Uterus (tissue), 4 donors: Measurements from ENCODE around the gene RNF19B. TPM values are rescaled to one million over a fixed set of nuclear protein-coding genes. Genes with fewer than 3 reads are reported as not detected.

Source experiments
- DNase-seq, 2 donors: peaks; one replicate each; pipeline ENCODE4 v3.0.0-alpha.2; 2019 to 2020
- H3K27ac ChIP-seq, 2 donors: fragments of 200-600 bp; sonication (generic); 1 replicate in 1 of 2; 2 replicates in 1 of 2; pipeline ENCODE4 v1.5.1; 2016 to 2018
- H3K27me3 ChIP-seq, 2 donors: fragments of 200-600 bp; sonication (generic); one replicate each; pipeline ENCODE4 v1.5.1; 2018 to 2019; ENCODE audit warnings: control low read depth in 1 of 2
- H3K36me3 ChIP-seq, 2 donors: fragments of 200-600 bp; sonication (generic); one replicate each; pipeline ENCODE4 v1.5.1; 2019; ENCODE audit warnings: control low read depth in 1 of 2
- H3K4me1 ChIP-seq, 2 donors: fragments of 200-600 bp; sonication (generic); one replicate each; pipeline ENCODE4 v1.5.1; 2018 to 2019; ENCODE audit warnings: control low read depth in 1 of 2
- H3K4me3 ChIP-seq, 2 donors: fragments of 200-600 bp; sonication (generic); 1 replicate in 1 of 2; 2 replicates in 1 of 2; pipeline ENCODE4 v1.5.1; 2018 to 2019; ENCODE audit warnings: mild to moderate bottlenecking in 1 of 2
- H3K9me3 ChIP-seq, 2 donors: fragments of 200-600 bp; sonication (generic); one replicate each; pipeline ENCODE4 v1.5.1; 2019; ENCODE audit warnings: control low read depth in 1 of 2
- CTCF ChIP-seq, 4 experiments: fragments of 200-600 bp in 2 of 4; fragments of 450-650 bp in 2 of 4; sonication (generic) in 2 of 4; IDR thresholded peaks; one replicate each; pipeline ENCODE4 v1.5.1; 2016 to 2019; ENCODE audit warnings: antibody characterized with exemption in 4 of 4, mild to moderate bottlenecking in 2 of 4, moderate library complexity in 1 of 4
- POLR2A ChIP-seq, 2 donors: fragments of 450-650 bp; IDR thresholded peaks; one replicate each; pipeline ENCODE4 v1.6.1; 2016; ENCODE audit warnings: antibody characterized with exemption in 2 of 2, mild to moderate bottlenecking in 1 of 2, moderate library complexity in 1 of 2
- intact Hi-C: fragments of 100-400 bp; cut with DNase I; formaldehyde crosslinking; loops from one replicate; pipeline ENCODE4 v1.15.1; 2023; ENCODE audit warnings: low total_unique reads
- total RNA-seq, 4 donors: library from RNA; depleted of rRNA in 3 of 4; stranded (reverse); fragments of >200 nt in 3 of 4; gene quantifications; one replicate each; pipeline versions ENCODE4 v1.1.0 to v1.2.4, GENCODE V29; 2014 to 2023
- donor health status: DM: yes; HTN: yes; CAD: no.

RNF19B gene
- total RNA-seq, 4 donors from 2014 or later, result 13.2 to 23.4 (median 17.4) TPM

GRCh38 chr1:32898958-32899357 is 65.7 kb downstream of the RNF19B start:
- DNase-seq, result no peak
- intact Hi-C loops, result no loop called here

GRCh38 chr1:32898056-32898455 is 66.6 kb downstream of the RNF19B start:
- no peak overlapping the region for H3K27ac ChIP-seq
- TF ChIP-seq CTCF (IDR thresholded peaks at IDR 0.05) (no peak), POLR2A (IDR thresholded peaks at IDR 0.05) (no peak)
- intact Hi-C loops, result no loop called here
- H3K4me1 ChIP-seq, result peaks cover 0 to 12% of the 10 kb centered on the region in 2 donors
- no peak for DNase-seq
- H3K36me3 ChIP-seq, result no peaks in the 10 kb centered on the region
- no peaks in the 10 kb centered on the region for H3K9me3 ChIP-seq
- no peak overlapping the region for H3K4me3 ChIP-seq
- H3K27me3 ChIP-seq, result no peaks in the 10 kb centered on the region

More at GRCh38 chr1:32898958-32899357, 65.7 kb downstream of the RNF19B start:
- H3K27ac ChIP-seq, result no peak overlapping the region
- H3K27me3 ChIP-seq, result no peaks in the 10 kb centered on the region
- H3K4me1 ChIP-seq, result peaks cover 0 to 6% of the 10 kb centered on the region in 2 donors
- H3K9me3 ChIP-seq, result no peaks in the 10 kb centered on the region
- H3K36me3 ChIP-seq, result no peaks in the 10 kb centered on the region
- H3K4me3 ChIP-seq, result no peak overlapping the region
- TF ChIP-seq CTCF (IDR thresholded peaks at IDR 0.05) (no peak), POLR2A (IDR thresholded peaks at IDR 0.05) (no peak)

DNA sequence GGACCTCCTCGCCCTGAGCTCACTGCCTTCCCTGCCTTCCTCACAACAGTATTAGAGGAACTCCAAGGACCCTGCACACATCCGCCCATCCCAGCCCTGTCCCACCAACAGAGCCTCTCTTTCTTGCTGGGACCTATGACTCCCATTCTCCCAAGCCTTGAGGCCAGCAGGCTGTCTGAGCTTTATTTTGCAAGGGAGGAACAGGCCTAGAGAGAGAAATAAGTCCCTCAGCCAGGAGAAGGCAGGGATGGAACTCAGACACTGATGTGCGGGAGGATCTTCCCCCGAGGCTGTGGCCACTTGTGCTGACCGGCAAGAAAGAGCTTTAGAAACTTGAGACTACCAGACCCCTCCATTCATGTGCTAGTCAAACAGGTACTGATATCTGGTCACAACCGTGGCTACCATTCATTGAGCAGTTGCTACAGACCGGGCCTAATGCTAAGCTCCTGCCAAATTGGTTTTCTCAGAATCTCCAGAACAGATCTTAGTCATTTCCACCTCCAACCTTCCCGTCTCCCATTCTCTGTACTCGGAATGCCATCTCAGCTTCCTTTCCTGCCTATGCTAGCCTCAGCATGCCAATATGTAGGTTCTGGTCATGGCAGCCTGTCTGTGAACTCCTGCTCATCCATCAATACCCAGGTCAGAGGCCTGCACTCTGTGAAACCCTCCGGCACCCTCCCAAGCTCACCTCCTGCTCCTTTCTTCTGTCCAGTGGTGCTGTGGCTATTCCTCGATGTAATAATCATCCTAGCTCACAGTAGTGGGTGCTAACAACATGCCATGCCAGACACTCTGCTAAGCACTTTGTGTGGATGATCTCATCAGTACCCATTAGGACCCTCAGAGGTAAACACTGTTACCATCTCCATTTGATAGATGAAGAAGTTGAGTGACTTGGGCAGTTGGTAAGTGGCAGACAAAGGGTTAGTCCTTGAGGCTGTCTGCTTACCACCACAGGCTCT is 67.2 kb downstream of the RNF19B start:
- Histone ChIP-seq H3K9me3 (no peaks in the 10 kb centered on the region), H3K27me3 (no peaks in the 10 kb centered on the region), H3K4me3 (no peak overlapping the region), H3K27ac (no peak overlapping the region), H3K4me1 (peaks cover 0 to 16% of the 10 kb centered on the region in 2 donors), H3K36me3 (no peaks in the 10 kb centered on the region)
- no peak for DNase-seq
- TF ChIP-seq CTCF (IDR thresholded peaks at IDR 0.05), result no peak
- no peak for TF ChIP-seq POLR2A (IDR thresholded peaks at IDR 0.05)
- intact Hi-C loops, result no loop called here

GRCh38 chr1:32896451-32896850 is 68.2 kb downstream of the RNF19B start:
- no peak overlapping the region for H3K4me3 ChIP-seq
- no peak for DNase-seq
- H3K36me3 ChIP-seq, result no peaks in the 10 kb centered on the region
- no peak overlapping the region for H3K27ac ChIP-seq
- intact Hi-C loops, result no loop called here
- TF ChIP-seq CTCF (IDR thresholded peaks at IDR 0.05) (no peak), POLR2A (IDR thresholded peaks at IDR 0.05) (no peak)
- peaks cover 0 to 16% of the 10 kb centered on the region in 2 donors for H3K4me1 ChIP-seq
- no peaks in the 10 kb centered on the region for H3K27me3 ChIP-seq
- H3K9me3 ChIP-seq, result no peaks in the 10 kb centered on the region
